ENCODE data around the gene LRP1B.

The LRP1B gene

DNA sequence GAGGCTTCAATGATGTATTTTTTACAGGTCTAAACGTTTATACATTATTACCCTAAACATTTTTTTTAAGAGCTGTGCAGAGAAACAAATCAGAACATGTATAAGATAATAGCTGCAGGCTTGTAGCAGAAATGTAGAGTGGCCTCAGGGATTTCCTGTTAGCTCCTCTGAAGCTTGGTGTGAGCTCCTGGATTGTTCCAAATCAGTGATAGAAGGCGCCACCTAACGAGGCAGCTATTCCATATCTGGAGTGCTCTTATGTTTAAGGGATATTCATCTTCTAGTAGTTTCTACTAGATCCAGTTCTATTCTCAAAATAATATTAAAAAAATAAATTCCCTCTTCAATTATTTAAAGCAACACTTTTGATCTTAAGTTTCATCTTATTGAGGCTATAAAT lies 93.1 kb downstream of the LRP1B start:
- no peaks in the 10 kb centered on the region for H3K36me3 ChIP-seq (ENCODE audit: control insufficient read depth, insufficient read depth, low read length)
- H3K4me2 ChIP-seq (ENCODE audit: low read length) = no peak overlapping the region
- no peak overlapping the region for H2BK15ac ChIP-seq (replicated peaks; ENCODE audit: low read depth)
- no peak overlapping the region for H3K4me3 ChIP-seq (ENCODE audit: low read length)
- H3K79me1 ChIP-seq (ENCODE audit: low read length) = no peaks in the 10 kb centered on the region
- no peak overlapping the region for H2BK120ac ChIP-seq (ENCODE audit: low read depth, low read length)
- no peak overlapping the region for H2BK5ac ChIP-seq (ENCODE audit: low read length)
- H4K5ac ChIP-seq (ENCODE audit: low read length) = no peak overlapping the region
- peaks cover 2% of the 10 kb centered on the region for H3K4me1 ChIP-seq (ENCODE audit: control insufficient read depth, low read depth, low read length)
- H4K8ac ChIP-seq (ENCODE audit: low read depth, low read length) = no peak overlapping the region
- H3K9ac ChIP-seq (ENCODE audit: low read length) = no peak overlapping the region
- no peak overlapping the region for H3K23ac ChIP-seq (ENCODE audit: low read length)
- H2AK5ac ChIP-seq (ENCODE audit: low read length) = no peak overlapping the region
- H3K4ac ChIP-seq (ENCODE audit: low read depth, low read length) = no peak overlapping the region
- WGBS (ENCODE audit: extremely low coverage, insufficient coverage, low lambda C conversion rate) = no CpG with 5 or more reads among the region's 3 CpGs
- DNase-seq = peak; percentile 53
- H3K27ac ChIP-seq (ENCODE audit: low read depth, low read length) = no peak overlapping the region
- no peaks in the 10 kb centered on the region for H3K27me3 ChIP-seq (ENCODE audit: insufficient read depth, low read length, poor library complexity)
- H3K79me2 ChIP-seq (ENCODE audit: control insufficient read depth, insufficient read depth, low read length) = no peaks in the 10 kb centered on the region
- H3K18ac ChIP-seq (ENCODE audit: low read length) = no peak overlapping the region
- H3K56ac ChIP-seq (ENCODE audit: low read length) = no peak overlapping the region

- Histone ChIP-seq H4K5ac (ENCODE audit: low read length) (no peak overlapping the region), H3K79me2 (ENCODE audit: control insufficient read depth, insufficient read depth, low read length) (no peaks in the 10 kb centered on the region), H3K4ac (ENCODE audit: low read depth, low read length) (no peak overlapping the region), H3K18ac (ENCODE audit: low read length) (no peak overlapping the region), H2AK5ac (ENCODE audit: low read length) (no peak overlapping the region), H3K9ac (ENCODE audit: low read length) (no peak overlapping the region), H3K79me1 (ENCODE audit: low read length) (no peaks in the 10 kb centered on the region), H3K4me2 (ENCODE audit: low read length) (no peak overlapping the region), H3K36me3 (ENCODE audit: control insufficient read depth, insufficient read depth, low read length) (no peaks in the 10 kb centered on the region), H2BK5ac (ENCODE audit: low read length) (no peak overlapping the region), H3K4me1 (ENCODE audit: control insufficient read depth, low read depth, low read length) (peaks cover 2% of the 10 kb centered on the region), H3K23ac (ENCODE audit: low read length) (no peak overlapping the region), H2BK15ac (replicated peaks; ENCODE audit: low read depth) (no peak overlapping the region), H3K27ac (ENCODE audit: low read depth, low read length) (no peak overlapping the region), H3K56ac (ENCODE audit: low read length) (no peak overlapping the region), H3K27me3 (ENCODE audit: insufficient read depth, low read length, poor library complexity) (no peaks in the 10 kb centered on the region), H3K4me3 (ENCODE audit: low read length) (no peak overlapping the region), H4K8ac (ENCODE audit: low read depth, low read length) (no peak overlapping the region), H2BK120ac (ENCODE audit: low read depth, low read length) (no peak overlapping the region)
- WGBS (ENCODE audit: extremely low coverage, insufficient coverage, low lambda C conversion rate) = no CpG with 5 or more reads among the region's 3 CpGs
- DNase-seq = peak; percentile 46
These were observed 93.8 kb downstream of the LRP1B start for GRCh38 chr2:142037066-142037465.

DNA sequence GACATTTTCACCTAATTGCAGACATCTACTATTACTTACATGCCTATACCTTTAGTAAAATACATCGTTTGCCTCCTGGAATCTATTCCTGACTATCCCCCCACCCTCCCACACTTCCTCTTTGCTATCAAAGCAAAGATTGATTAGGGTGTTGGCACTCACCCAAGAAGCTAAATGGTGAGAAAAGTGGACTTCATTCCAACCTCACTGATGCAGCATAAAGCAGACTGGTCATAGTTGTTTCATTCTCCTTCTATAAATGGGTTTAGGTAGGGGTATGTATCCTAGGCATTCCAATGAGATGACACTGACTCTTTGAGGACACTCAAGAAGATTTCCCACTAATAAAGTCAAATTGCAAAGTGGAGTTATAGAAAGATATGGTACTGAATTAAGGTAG lies 97.4 kb downstream of the LRP1B start:
- H2BK5ac ChIP-seq (ENCODE audit: low read length) = no peak overlapping the region
- peaks cover 2% of the 10 kb centered on the region for H3K4me1 ChIP-seq (ENCODE audit: control insufficient read depth, low read depth, low read length)
- H3K79me1 ChIP-seq (ENCODE audit: low read length) = no peaks in the 10 kb centered on the region
- H3K36me3 ChIP-seq (ENCODE audit: control insufficient read depth, insufficient read depth, low read length) = no peaks in the 10 kb centered on the region
- H3K56ac ChIP-seq (ENCODE audit: low read length) = no peak overlapping the region
- no peak overlapping the region for H4K5ac ChIP-seq (ENCODE audit: low read length)
- H3K4me2 ChIP-seq (ENCODE audit: low read length) = no peak overlapping the region
- no peak overlapping the region for H3K4me3 ChIP-seq (ENCODE audit: low read length)
- H3K18ac ChIP-seq (ENCODE audit: low read length) = no peak overlapping the region
- H3K23ac ChIP-seq (ENCODE audit: low read length) = no peak overlapping the region
- H2AK5ac ChIP-seq (ENCODE audit: low read length) = no peak overlapping the region
- H3K79me2 ChIP-seq (ENCODE audit: control insufficient read depth, insufficient read depth, low read length) = no peaks in the 10 kb centered on the region
- no peaks in the 10 kb centered on the region for H3K27me3 ChIP-seq (ENCODE audit: insufficient read depth, low read length, poor library complexity)
- no peak for DNase-seq
- no peak overlapping the region for H2BK120ac ChIP-seq (ENCODE audit: low read depth, low read length)
- no CpG with 5 or more reads among the region's 1 CpG for WGBS (ENCODE audit: extremely low coverage, insufficient coverage, low lambda C conversion rate)
- no peak overlapping the region for H3K27ac ChIP-seq (ENCODE audit: low read depth, low read length)
- no peak overlapping the region for H3K9ac ChIP-seq (ENCODE audit: low read length)
- no peak overlapping the region for H3K4ac ChIP-seq (ENCODE audit: low read depth, low read length)
- H2BK15ac ChIP-seq (replicated peaks; ENCODE audit: low read depth) = no peak overlapping the region
- H4K8ac ChIP-seq (ENCODE audit: low read depth, low read length) = no peak overlapping the region

- no peak overlapping the region for H4K8ac ChIP-seq (ENCODE audit: low read depth, low read length)
These were observed 99.2 kb downstream of the LRP1B start for GRCh38 chr2:142031656-142032055.

DNA sequence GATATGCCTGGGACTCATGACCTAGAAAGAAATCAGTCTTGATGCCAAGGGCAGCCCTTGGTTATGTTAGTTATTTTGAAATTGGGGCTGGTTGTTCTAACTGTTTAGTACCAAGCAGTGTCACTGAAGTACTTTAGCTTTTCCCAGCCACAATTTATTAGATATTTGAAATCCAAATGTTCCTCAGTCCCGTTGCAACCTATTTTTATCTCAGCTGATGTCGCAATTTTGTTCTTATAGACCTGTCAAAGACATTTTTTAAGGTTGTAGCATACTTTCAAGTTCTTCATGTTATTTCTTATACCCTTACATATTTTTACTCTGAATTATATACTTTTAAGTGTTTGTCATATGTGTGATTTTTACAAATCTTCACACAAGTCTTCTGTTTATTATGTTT lies 100.1 kb downstream of the LRP1B start:
- no peak overlapping the region for H3K27ac ChIP-seq (ENCODE audit: low read depth, low read length)
- H3K27me3 ChIP-seq (ENCODE audit: insufficient read depth, low read length, poor library complexity) = no peaks in the 10 kb centered on the region
- no peaks in the 10 kb centered on the region for H3K79me1 ChIP-seq (ENCODE audit: low read length)
- no peak overlapping the region for H3K4me3 ChIP-seq (ENCODE audit: low read length)
- no peaks in the 10 kb centered on the region for H3K4me1 ChIP-seq (ENCODE audit: control insufficient read depth, low read depth, low read length)
- H3K36me3 ChIP-seq (ENCODE audit: control insufficient read depth, insufficient read depth, low read length) = no peaks in the 10 kb centered on the region
- H2BK120ac ChIP-seq (ENCODE audit: low read depth, low read length) = no peak overlapping the region
- H3K4ac ChIP-seq (ENCODE audit: low read depth, low read length) = no peak overlapping the region
- no peak overlapping the region for H3K4me2 ChIP-seq (ENCODE audit: low read length)
- no peak overlapping the region for H4K8ac ChIP-seq (ENCODE audit: low read depth, low read length)
- no peak for DNase-seq
- no peak overlapping the region for H4K5ac ChIP-seq (ENCODE audit: low read length)
- H3K18ac ChIP-seq (ENCODE audit: low read length) = no peak overlapping the region
- no peak overlapping the region for H2AK5ac ChIP-seq (ENCODE audit: low read length)
- no peak overlapping the region for H3K56ac ChIP-seq (ENCODE audit: low read length)
- no peak overlapping the region for H3K9ac ChIP-seq (ENCODE audit: low read length)
- no peak overlapping the region for H2BK15ac ChIP-seq (replicated peaks; ENCODE audit: low read depth)
- no CpG with 5 or more reads among the region's 2 CpGs for WGBS (ENCODE audit: extremely low coverage, insufficient coverage, low lambda C conversion rate)
- H2BK5ac ChIP-seq (ENCODE audit: low read length) = no peak overlapping the region
- H3K79me2 ChIP-seq (ENCODE audit: control insufficient read depth, insufficient read depth, low read length) = no peaks in the 10 kb centered on the region
- H3K23ac ChIP-seq (ENCODE audit: low read length) = no peak overlapping the region

More at GRCh38 chr2:142031656-142032055, 99.2 kb downstream of the LRP1B start:
- H2AK5ac ChIP-seq (ENCODE audit: low read length) = no peak overlapping the region
- no peak overlapping the region for H4K5ac ChIP-seq (ENCODE audit: low read length)
- no peak overlapping the region for H2BK15ac ChIP-seq (replicated peaks; ENCODE audit: low read depth)
- no peak overlapping the region for H3K56ac ChIP-seq (ENCODE audit: low read length)
- no peaks in the 10 kb centered on the region for H3K79me2 ChIP-seq (ENCODE audit: control insufficient read depth, insufficient read depth, low read length)
- no peak overlapping the region for H3K27ac ChIP-seq (ENCODE audit: low read depth, low read length)
- no peak for DNase-seq
- no peak overlapping the region for H3K4me3 ChIP-seq (ENCODE audit: low read length)
- H2BK5ac ChIP-seq (ENCODE audit: low read length) = no peak overlapping the region
- no peak overlapping the region for H2BK120ac ChIP-seq (ENCODE audit: low read depth, low read length)
- no peak overlapping the region for H3K4ac ChIP-seq (ENCODE audit: low read depth, low read length)
- no CpG with 5 or more reads among the region's 3 CpGs for WGBS (ENCODE audit: extremely low coverage, insufficient coverage, low lambda C conversion rate)
- no peak overlapping the region for H3K23ac ChIP-seq (ENCODE audit: low read length)
- no peak overlapping the region for H3K4me2 ChIP-seq (ENCODE audit: low read length)
- H3K4me1 ChIP-seq (ENCODE audit: control insufficient read depth, low read depth, low read length) = no peaks in the 10 kb centered on the region
- H3K36me3 ChIP-seq (ENCODE audit: control insufficient read depth, insufficient read depth, low read length) = no peaks in the 10 kb centered on the region
- H3K27me3 ChIP-seq (ENCODE audit: insufficient read depth, low read length, poor library complexity) = no peaks in the 10 kb centered on the region
- no peak overlapping the region for H3K18ac ChIP-seq (ENCODE audit: low read length)
- H3K79me1 ChIP-seq (ENCODE audit: low read length) = no peaks in the 10 kb centered on the region
- no peak overlapping the region for H3K9ac ChIP-seq (ENCODE audit: low read length)

DNA sequence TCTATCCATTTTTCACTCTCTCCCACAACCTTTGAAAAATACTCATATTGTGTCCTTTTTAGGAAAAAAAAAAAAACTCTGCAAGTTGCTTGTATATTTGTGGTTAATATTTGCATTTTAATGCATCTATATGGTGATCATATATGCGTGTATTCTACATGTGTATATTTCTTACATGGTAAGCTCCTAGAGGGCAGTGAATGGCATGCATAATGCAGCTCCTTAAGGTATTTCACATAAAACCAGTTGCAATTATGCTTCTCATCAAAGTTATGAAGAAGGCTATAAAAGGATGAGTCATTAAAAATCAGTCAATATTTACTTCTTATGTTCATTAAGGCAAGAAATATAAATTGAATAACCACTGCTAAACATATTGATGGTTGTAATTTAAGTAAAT lies 100.8 kb downstream of the LRP1B start:
- H3K56ac ChIP-seq (ENCODE audit: low read length) = no peak overlapping the region
- no peak overlapping the region for H2AK5ac ChIP-seq (ENCODE audit: low read length)
- H3K27ac ChIP-seq (ENCODE audit: low read depth, low read length) = no peak overlapping the region
- H4K8ac ChIP-seq (ENCODE audit: low read depth, low read length) = no peak overlapping the region
- no peak overlapping the region for H3K4ac ChIP-seq (ENCODE audit: low read depth, low read length)
- H3K36me3 ChIP-seq (ENCODE audit: control insufficient read depth, insufficient read depth, low read length) = no peaks in the 10 kb centered on the region
- no peaks in the 10 kb centered on the region for H3K4me1 ChIP-seq (ENCODE audit: control insufficient read depth, low read depth, low read length)
- H2BK15ac ChIP-seq (replicated peaks; ENCODE audit: low read depth) = no peak overlapping the region
- no peaks in the 10 kb centered on the region for H3K79me2 ChIP-seq (ENCODE audit: control insufficient read depth, insufficient read depth, low read length)
- no CpG with 5 or more reads among the region's 1 CpG for WGBS (ENCODE audit: extremely low coverage, insufficient coverage, low lambda C conversion rate)
- no peak overlapping the region for H4K5ac ChIP-seq (ENCODE audit: low read length)
- H3K23ac ChIP-seq (ENCODE audit: low read length) = no peak overlapping the region
- no peak overlapping the region for H2BK120ac ChIP-seq (ENCODE audit: low read depth, low read length)
- no peak overlapping the region for H3K9ac ChIP-seq (ENCODE audit: low read length)
- no peak overlapping the region for H3K18ac ChIP-seq (ENCODE audit: low read length)
- no peak for DNase-seq
- H3K79me1 ChIP-seq (ENCODE audit: low read length) = no peaks in the 10 kb centered on the region
- H3K27me3 ChIP-seq (ENCODE audit: insufficient read depth, low read length, poor library complexity) = no peaks in the 10 kb centered on the region
- no peak overlapping the region for H2BK5ac ChIP-seq (ENCODE audit: low read length)
- H3K4me2 ChIP-seq (ENCODE audit: low read length) = no peak overlapping the region
- H3K4me3 ChIP-seq (ENCODE audit: low read length) = no peak overlapping the region
